ENCODE results near the gene TMEM175.

Gene TMEM175

GRCh38 chr4:986879-987623 is 54.8 kb downstream of the TMEM175 start, which contains the start of gene IDUA:
IDUA (plus strand) TSS chr4:987044; CDS start chr4:987085, 41 bp downstream.
- no CpG with 5 or more reads among the region's 69 CpGs for WGBS (ENCODE audit: insufficient coverage, insufficient read length)
- Histone ChIP-seq H3K4me3 (ENCODE audit: low read length) (peak within 1 kb of the TSS; percentile 41; the same call in 1 of the 2 replicates), H3K27ac (ENCODE audit: low read length) (no peak within 1 kb of the TSS), H3K4me1 (ENCODE audit: control insufficient read depth, insufficient read depth, low read length) (no peaks in the 10 kb centered on the region), H3K9me3 (ENCODE audit: control insufficient read depth, insufficient read depth, low read length) (no peaks in the 10 kb centered on the region), H3K36me3 (ENCODE audit: control insufficient read depth, insufficient read depth, low read length) (no peaks in the 10 kb centered on the region; the same call in 1 of the 2 replicates), H3K27me3 (ENCODE audit: control insufficient read depth, insufficient read depth, low read length) (peaks cover 2% of the 10 kb centered on the region; the same call in 1 of the 2 replicates)
- DNase-seq (ENCODE audit: low read depth, low spot score): no peak

- Histone ChIP-seq H3K36me3 (ENCODE audit: control insufficient read depth, insufficient read depth, low read length) (no peaks in the 10 kb centered on the region; the same call in 1 of the 2 replicates), H3K27me3 (ENCODE audit: control insufficient read depth, insufficient read depth, low read length) (peaks cover 2% of the 10 kb centered on the region; the same call in 1 of the 2 replicates), H3K4me3 (ENCODE audit: low read length) (peak overlapping the region; percentile 41), H3K27ac (ENCODE audit: low read length) (no peak overlapping the region), H3K9me3 (ENCODE audit: control insufficient read depth, insufficient read depth, low read length) (no peaks in the 10 kb centered on the region), H3K4me1 (ENCODE audit: control insufficient read depth, insufficient read depth, low read length) (peaks cover 1% of the 10 kb centered on the region; the same call in 1 of the 2 replicates)
- DNase-seq (ENCODE audit: low read depth, low spot score): no peak
- no CpG with 5 or more reads among the region's 37 CpGs for WGBS (ENCODE audit: insufficient coverage, insufficient read length)
These were observed 55.6 kb downstream of the TMEM175 start for GRCh38 chr4:987624-988513.

GRCh38 chr4:988726-989721 is 56.8 kb downstream of the TMEM175 start:
- WGBS (ENCODE audit: insufficient coverage, insufficient read length): no CpG with 5 or more reads among the region's 69 CpGs
- no peak for DNase-seq (ENCODE audit: low read depth, low spot score)
- H3K4me1 ChIP-seq (ENCODE audit: control insufficient read depth, insufficient read depth, low read length): peaks cover 1% of the 10 kb centered on the region; the same call in 1 of the 2 replicates
- no peaks in the 10 kb centered on the region; the same call in 1 of the 2 replicates for H3K36me3 ChIP-seq (ENCODE audit: control insufficient read depth, insufficient read depth, low read length)
- H3K27ac ChIP-seq (ENCODE audit: low read length): no peak overlapping the region
- H3K27me3 ChIP-seq (ENCODE audit: control insufficient read depth, insufficient read depth, low read length): peaks cover 2% of the 10 kb centered on the region; the same call in 1 of the 2 replicates
- H3K4me3 ChIP-seq (ENCODE audit: low read length): no peak overlapping the region
- no peaks in the 10 kb centered on the region for H3K9me3 ChIP-seq (ENCODE audit: control insufficient read depth, insufficient read depth, low read length)

- Histone ChIP-seq H3K4me1 (ENCODE audit: control insufficient read depth, insufficient read depth, low read length) (peaks cover 1% of the 10 kb centered on the region; the same call in 1 of the 2 replicates), H3K36me3 (ENCODE audit: control insufficient read depth, insufficient read depth, low read length) (no peaks in the 10 kb centered on the region; the same call in 1 of the 2 replicates), H3K9me3 (ENCODE audit: control insufficient read depth, insufficient read depth, low read length) (no peaks in the 10 kb centered on the region), H3K27ac (ENCODE audit: low read length) (no peak overlapping the region), H3K4me3 (ENCODE audit: low read length) (no peak overlapping the region), H3K27me3 (ENCODE audit: control insufficient read depth, insufficient read depth, low read length) (peaks cover 2% of the 10 kb centered on the region; the same call in 1 of the 2 replicates)
- no CpG with 5 or more reads among the region's 58 CpGs for WGBS (ENCODE audit: insufficient coverage, insufficient read length)
- DNase-seq (ENCODE audit: low read depth, low spot score): no peak
These were observed 57.6 kb downstream of the TMEM175 start for GRCh38 chr4:989722-990471.

- H3K9me3 ChIP-seq (ENCODE audit: control insufficient read depth, insufficient read depth, low read length): no peaks in the 10 kb centered on the region
- no peak overlapping the region for H3K27ac ChIP-seq (ENCODE audit: low read length)
- DNase-seq (ENCODE audit: low read depth, low spot score): no peak
- no peak overlapping the region for H3K4me3 ChIP-seq (ENCODE audit: low read length)
- no CpG with 5 or more reads among the region's 26 CpGs for WGBS (ENCODE audit: insufficient coverage, insufficient read length)
- H3K36me3 ChIP-seq (ENCODE audit: control insufficient read depth, insufficient read depth, low read length): no peaks in the 10 kb centered on the region; the same call in 1 of the 2 replicates
- peaks cover 1% of the 10 kb centered on the region; the same call in 1 of the 2 replicates for H3K4me1 ChIP-seq (ENCODE audit: control insufficient read depth, insufficient read depth, low read length)
- peaks cover 2% of the 10 kb centered on the region; the same call in 1 of the 2 replicates for H3K27me3 ChIP-seq (ENCODE audit: control insufficient read depth, insufficient read depth, low read length)
These were observed 58.6 kb downstream of the TMEM175 start for GRCh38 chr4:990746-991367.

GRCh38 chr4:991451-992296 is 59.4 kb downstream of the TMEM175 start:
- no peaks in the 10 kb centered on the region; the same call in 1 of the 2 replicates for H3K36me3 ChIP-seq (ENCODE audit: control insufficient read depth, insufficient read depth, low read length)
- H3K27ac ChIP-seq (ENCODE audit: low read length): no peak overlapping the region
- DNase-seq (ENCODE audit: low read depth, low spot score): no peak
- peaks cover 1% of the 10 kb centered on the region; the same call in 1 of the 2 replicates for H3K4me1 ChIP-seq (ENCODE audit: control insufficient read depth, insufficient read depth, low read length)
- H3K9me3 ChIP-seq (ENCODE audit: control insufficient read depth, insufficient read depth, low read length): no peaks in the 10 kb centered on the region
- no CpG with 5 or more reads among the region's 50 CpGs for WGBS (ENCODE audit: insufficient coverage, insufficient read length)
- peaks cover 6% of the 10 kb centered on the region; the same call in 1 of the 2 replicates for H3K27me3 ChIP-seq (ENCODE audit: control insufficient read depth, insufficient read depth, low read length)
- H3K4me3 ChIP-seq (ENCODE audit: low read length): no peak overlapping the region

- no peak for DNase-seq (ENCODE audit: low read depth, low spot score)
- H3K36me3 ChIP-seq (ENCODE audit: control insufficient read depth, insufficient read depth, low read length): no peaks in the 10 kb centered on the region; the same call in 1 of the 2 replicates
- H3K27ac ChIP-seq (ENCODE audit: low read length): no peak overlapping the region
- no CpG with 5 or more reads among the region's 25 CpGs for WGBS (ENCODE audit: insufficient coverage, insufficient read length)
- H3K9me3 ChIP-seq (ENCODE audit: control insufficient read depth, insufficient read depth, low read length): no peaks in the 10 kb centered on the region
- no peak overlapping the region for H3K4me3 ChIP-seq (ENCODE audit: low read length)
- peaks cover 1% of the 10 kb centered on the region; the same call in 1 of the 2 replicates for H3K4me1 ChIP-seq (ENCODE audit: control insufficient read depth, insufficient read depth, low read length)
- peaks cover 11% of the 10 kb centered on the region; the same call in 1 of the 2 replicates for H3K27me3 ChIP-seq (ENCODE audit: control insufficient read depth, insufficient read depth, low read length)
These were observed 60.2 kb downstream of the TMEM175 start for GRCh38 chr4:992297-993110.
